Hepatocyte (in vitro differentiated cells): Measurements from ENCODE around the gene TBL1X.

ENCODE experiments used
- CTCF ChIP-seq: fragments of 200-600 bp; sonication (generic); IDR thresholded peaks from 2 replicates; pipeline ENCODE4 v1.5.1; 2016; ENCODE audit warnings: antibody characterized with exemption, mild to moderate bottlenecking; ENCODE audit not compliant: poor library complexity
- EZH2phosphoT487 ChIP-seq: fragments of 200-600 bp; sonication (generic); IDR thresholded peaks from one replicate; pipeline ENCODE4 v1.6.1; 2018; ENCODE audit warnings: antibody characterized with exemption, mild to moderate bottlenecking, low read depth, moderate library complexity; ENCODE audit not compliant: unreplicated experiment, severe bottlenecking

- no peak for TF ChIP-seq CTCF
- TF ChIP-seq EZH2phosphoT487 = no peak
Measured at GRCh38 chrX:9489234-9489633, 24.4 kb downstream of the TBL1X start.
